Stimulated activated CD4-positive, alpha-beta T cell treated with anti-CD3 and anti-CD28 coated beads, Interleukin-15, amount 100 ng/mL, for 1 hour (primary cell): ENCODE data around the gene ZBTB40.

Source experiments
- DNase-seq, 2 donors: peaks; one replicate each; pipeline ENCODE4 v3.0.0-alpha.2; 2020; ENCODE audit warnings: low read depth in 1 of 2, low spot score in 1 of 2

Gene ZBTB40

DNA sequence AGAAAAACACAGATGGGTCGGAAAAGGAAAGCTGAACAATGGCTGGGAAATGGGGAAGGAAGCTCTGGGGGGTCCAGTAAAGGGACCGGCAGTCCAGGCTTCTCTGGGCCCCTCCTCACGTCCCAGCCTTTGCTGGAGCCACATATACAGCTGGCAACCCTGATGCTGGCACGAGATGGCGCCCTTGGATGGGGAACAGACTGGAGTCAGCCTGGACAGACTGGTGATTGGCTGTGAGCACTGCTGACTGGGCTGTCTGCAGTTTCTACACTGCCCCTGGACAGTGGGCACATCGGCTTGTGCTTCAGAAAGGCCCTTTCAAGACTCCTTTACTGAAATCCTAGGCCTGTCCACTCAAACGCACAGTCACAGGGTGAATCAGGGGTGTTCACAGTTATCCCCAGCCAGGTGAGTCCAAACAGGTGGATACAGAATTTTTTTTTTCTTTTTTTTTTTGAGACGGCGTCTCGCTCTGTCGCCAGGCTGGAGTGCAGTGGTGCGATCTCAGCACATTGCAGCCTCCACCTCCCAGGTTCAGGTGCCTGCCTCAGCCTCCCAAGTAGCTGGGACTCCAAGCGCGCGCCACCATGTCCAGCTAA, 31.1 kb upstream of the ZBTB40 start:
- peak in 1 of 2 donors; percentile 24 for DNase-seq

- no peak for DNase-seq
Observed at GRCh38 chr1:22426781-22427180, 24.9 kb upstream of the ZBTB40 start.

DNA sequence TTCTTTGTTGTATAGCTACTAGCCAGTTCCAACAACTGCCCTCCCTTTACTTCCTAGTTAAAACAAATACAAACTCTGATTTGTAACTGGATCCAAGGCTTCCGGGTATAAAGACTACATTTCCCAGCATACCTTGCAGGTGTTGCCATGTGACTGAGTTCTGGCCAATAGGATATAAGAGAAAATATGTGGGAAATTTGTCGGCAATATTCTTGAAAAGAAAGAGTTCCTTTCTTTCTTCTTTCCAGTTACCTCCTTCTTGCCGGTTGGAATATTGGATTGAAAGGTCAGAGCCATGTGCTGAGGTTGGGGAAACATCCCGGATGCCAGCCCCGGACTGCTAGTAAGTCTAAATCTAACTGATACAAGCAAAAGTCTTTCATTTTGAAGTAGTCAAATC, 23.0 kb upstream of the ZBTB40 start:
- no peak for DNase-seq

GRCh38 chr1:22431965-22432364, 19.7 kb upstream of the ZBTB40 start:
- no peak for DNase-seq

DNA sequence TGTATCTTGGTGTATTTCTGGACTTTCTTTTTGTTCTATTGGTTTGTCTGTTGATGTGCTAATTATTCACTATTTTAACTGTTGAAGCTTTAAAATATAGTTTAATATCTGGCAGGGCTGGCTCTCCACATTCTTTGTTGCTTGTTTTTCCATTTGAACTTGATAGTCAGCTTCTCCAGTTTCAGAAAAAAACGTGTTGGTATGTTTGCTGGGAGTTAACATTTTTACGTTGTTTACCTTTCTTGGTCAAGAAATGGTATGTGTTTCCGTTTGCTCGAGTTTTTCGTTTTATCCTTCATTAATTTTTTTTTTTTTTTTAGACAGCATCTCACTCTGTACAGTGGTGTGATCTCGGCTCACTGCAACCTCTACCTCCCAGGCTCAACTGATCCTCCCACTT, 16.9 kb upstream of the ZBTB40 start:
- no peak for DNase-seq

DNA sequence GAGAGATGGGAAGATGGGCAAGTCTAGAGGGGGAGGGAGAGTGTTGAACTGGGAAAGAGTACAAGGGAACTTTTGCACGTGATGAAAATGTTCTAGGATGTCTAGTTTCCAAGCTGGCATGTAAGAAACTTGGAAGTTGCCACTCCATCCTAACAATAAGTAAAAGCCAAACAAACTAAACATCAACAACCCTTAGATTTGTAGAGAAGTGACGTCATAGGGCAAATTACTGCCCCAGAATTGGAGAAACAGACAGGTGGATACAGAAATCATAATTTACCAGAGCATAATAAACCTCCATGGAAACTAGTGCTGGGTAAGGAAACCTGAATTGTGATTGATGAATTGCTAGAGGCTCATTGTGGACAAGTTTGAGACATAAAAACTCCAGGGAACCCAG, 14.7 kb upstream of the ZBTB40 start:
- DNase-seq = no peak

GRCh38 chr1:22437573-22437972, 14.1 kb upstream of the ZBTB40 start:
- no peak for DNase-seq

DNA sequence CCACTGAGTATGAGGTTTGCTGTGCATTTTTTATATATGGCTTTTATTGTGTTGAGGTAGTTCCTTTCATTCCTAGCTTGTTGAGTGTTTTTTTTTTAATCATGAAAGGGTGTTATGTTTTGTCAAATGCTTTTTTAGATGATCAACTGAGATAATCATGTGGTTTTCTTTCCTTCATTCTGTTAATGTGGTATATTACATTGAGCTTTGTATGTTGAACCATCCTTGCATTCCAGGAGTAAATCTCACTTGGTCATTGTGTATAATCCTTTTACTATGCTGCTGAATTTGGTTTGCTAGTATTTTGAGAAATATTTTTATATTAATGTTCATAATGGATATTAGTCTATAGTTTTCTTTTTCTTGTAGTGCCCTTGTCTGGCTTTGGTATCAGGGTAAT, 11.1 kb upstream of the ZBTB40 start:
- DNase-seq = no peak

GRCh38 chr1:22442212-22442894, 9.3 kb upstream of the ZBTB40 start:
- no peak for DNase-seq

- no peak for DNase-seq
Observed at GRCh38 chr1:22443332-22443731, 8.3 kb upstream of the ZBTB40 start.

DNA sequence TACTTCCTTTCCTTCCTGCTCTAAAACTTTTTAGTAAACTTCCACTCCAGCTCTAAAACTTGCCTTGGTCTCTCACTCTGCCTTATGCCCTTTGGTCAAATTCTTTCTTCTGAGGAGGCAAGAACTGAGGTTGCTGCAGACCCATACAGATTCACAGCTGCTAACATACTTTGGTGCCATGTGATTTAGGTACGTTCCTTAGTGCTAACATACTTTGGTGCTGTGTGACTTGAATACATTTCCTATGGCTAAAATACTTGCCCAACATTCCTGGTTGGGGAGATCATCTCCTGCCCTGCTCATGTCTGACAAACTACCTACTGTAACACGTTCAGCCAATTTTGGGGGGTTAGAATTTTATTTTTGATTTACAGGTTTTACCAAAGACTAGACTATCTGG, 6.8 kb upstream of the ZBTB40 start:
- DNase-seq = no peak

DNA sequence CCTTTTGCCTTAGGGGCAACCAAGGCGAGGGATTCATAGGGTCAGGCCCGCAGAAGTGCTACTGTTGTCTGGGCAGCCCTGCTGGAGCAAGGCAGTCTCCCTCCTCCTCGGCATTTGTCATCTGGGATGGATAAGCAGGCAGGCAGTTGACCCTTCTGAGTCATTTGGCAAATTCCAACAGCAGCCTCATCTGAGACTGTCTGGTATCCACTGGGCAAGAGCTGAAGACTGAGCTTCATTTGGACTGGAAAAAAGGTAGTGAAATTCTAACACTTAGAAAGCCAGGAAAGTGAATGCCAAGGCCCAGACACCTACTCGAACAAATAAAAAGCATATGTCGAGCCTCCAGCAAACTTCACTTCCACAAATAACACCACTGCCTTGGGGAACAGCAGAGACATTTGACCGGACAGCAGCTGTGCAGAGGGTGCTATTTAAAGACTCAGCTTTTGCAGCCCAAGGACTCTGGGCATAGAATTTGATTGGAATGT, 4.0 kb upstream of the ZBTB40 start:
- DNase-seq = no peak

DNA sequence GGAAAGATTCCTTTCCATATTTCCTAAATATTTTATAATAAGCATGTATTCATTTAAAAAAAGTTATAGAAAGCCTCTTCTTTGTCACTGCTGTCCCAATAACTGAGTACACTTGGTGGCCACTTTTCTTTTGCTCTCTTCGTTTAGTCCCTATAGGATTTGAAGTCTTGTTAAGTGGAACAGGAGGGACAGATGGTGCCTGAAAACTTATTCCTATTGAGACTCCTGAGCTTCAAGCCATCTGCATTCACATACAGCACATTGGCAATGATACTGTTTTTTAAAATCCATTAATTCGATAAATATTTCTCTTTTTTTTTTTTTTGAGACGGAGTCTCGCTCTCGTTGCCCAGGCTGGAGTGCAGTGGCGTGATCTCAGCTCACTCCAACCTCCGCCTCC, 2.0 kb upstream of the ZBTB40 start:
- no peak for DNase-seq

- no peak for DNase-seq
Observed at GRCh38 chr1:22450351-22451021, 1.2 kb upstream of the ZBTB40 start.

DNA sequence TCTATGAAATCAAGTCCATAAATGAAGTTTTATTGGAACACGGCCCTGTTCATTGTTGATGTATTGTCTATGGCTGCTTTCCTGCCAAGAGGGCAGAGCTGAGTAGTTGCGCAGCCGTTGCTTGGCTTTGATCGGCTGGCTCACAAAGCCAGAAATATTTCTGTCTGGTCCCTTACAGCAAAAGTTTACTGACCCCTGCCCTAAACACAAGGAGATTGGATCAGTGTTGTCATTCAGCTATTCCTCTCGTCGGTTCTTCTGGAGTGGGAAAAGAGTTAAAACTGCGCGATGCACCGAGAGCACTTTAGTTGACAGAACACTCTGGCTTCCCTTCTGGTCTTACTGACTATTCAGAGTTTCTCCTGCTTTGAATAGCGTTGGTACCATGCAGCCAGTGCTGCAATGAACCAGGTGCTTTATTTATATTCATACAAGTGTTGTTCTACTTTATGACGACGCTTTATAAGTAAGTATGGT, 868 bp downstream of the ZBTB40 start:
- no peak for DNase-seq

DNA sequence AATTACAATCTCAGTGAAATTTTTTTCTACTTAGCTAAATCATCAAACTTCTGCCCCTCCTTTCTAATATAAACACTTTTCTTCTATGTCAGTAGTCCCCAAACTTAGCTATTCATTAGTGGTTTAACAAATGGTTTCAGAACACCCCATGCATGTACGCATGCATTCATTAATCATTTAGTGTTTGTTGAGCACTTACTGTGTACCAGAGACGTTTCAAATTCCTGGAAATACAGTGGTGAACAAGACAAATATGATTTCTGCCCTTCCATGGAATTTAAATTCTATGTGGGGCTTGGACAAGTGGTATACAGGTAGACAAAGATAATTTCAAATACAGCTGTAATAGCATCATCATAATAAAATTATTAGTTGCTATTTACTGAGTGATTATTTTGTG, 1.5 kb downstream of the ZBTB40 start:
- DNase-seq = no peak

- DNase-seq = no peak
Observed at GRCh38 chr1:22454476-22455056, 2.9 kb downstream of the ZBTB40 start.

GRCh38 chr1:22457345-22457744, 5.7 kb downstream of the ZBTB40 start:
- no peak for DNase-seq

- no peak for DNase-seq
Observed at GRCh38 chr1:22457836-22458235, 6.2 kb downstream of the ZBTB40 start.

DNA sequence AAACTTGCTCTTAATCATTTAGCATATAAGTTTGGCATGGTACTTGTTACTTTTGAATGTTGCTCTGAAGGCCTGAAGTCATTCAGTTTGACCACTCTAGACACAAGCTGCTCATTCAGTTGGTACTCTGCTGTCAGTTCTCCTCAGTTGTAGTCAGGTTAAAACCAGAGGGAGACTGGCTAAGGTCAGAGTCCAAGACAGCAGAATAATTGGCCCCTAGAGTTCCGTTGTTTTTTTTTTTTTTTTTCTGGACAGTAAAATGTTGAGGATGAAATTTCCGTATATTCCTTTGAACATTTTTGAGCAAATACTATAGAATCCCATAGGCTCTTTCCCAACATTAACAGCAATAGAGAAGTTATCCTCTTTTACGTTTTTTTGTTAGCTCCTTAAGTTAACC, 9.4 kb downstream of the ZBTB40 start:
- DNase-seq = no peak

GRCh38 chr1:22461678-22462527, 10.3 kb downstream of the ZBTB40 start:
- no peak for DNase-seq
